HG03469 (cell line): Measurements from ENCODE around the gene FGF2.
A peak's percentile ranks its signal among the peaks of the same experiment; 100 is the strongest.
"Not testable (repeated sequence)": the region's sequence is repeated elsewhere in the genome, so short reads cannot be mapped to it uniquely, and the experiment has no call there.

Source experiments
- ATAC-seq: cut with Tn5 transposase; IDR thresholded peaks from one replicate; pipeline ENCODE4 v1.9.1; 2021; ENCODE audit warnings: mild to moderate bottlenecking, moderate library complexity, moderate number of reproducible peaks; ENCODE audit not compliant: unreplicated experiment

Gene FGF2

DNA sequence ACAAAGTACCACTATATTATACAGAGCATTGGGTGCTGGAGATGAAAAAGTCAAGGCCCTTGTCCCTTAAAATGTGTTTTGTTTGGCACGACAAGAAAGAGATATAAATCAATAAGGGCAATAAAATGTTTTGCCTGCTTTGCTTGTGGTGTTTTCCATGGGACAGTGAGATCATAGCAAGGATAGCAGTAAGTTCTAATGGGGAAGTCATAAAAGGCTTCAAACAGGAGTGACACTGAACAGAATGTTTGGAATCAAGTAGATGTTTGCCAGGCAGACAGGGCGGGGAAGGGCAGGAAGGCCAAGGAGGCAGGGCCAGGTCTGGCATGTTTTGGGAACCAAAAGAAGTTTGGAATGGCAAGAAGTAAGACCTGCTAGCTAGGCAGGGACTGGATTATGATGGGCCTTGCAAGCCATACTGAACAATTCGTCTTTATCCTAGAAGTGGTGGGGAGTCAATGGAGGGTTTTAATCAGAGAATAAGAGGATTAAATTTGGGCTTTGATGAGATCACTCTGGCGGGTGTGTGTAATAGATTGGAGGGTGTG is 16.4 kb downstream of the FGF2 start:
- no peak for ATAC-seq

DNA sequence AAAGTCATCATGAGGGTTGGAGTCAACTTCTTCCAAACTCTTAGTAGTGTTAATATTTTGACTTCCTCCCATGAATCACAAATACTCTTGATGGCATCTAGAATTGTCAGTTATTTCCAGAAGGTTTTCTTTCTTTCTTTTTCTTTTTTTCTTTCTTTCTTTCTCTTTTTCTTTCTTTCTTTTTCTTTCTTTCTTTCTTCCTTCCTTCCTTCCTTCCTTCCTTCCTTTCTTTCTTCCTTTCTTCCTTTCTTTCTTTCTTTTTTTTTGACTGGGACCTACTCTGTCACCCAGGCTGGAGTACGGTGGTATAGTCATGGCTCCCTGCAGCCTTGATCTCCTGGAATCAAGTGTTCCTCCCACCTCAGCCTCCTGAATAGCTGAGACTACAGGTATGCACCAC is 17.8 kb downstream of the FGF2 start:
- not testable (repeated sequence) for ATAC-seq

DNA sequence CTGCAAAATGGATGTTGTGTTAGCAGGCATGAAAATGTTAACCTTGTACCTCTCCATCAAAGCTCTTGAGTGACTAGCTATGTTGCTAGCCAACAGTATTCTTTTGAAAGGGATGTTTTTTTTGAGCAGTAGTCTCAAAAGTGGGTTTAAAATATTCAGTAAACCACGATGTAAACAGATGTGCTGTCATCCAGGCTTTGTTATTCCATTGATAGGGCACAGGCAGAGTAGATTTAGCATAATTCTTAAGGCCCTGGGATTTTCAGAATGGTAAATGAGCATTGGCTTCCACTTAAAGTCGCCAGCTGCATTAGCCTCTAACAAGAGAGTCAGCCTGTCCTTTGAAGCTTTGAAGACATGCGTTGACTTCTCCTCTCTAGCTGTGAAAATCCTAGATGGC is 18.4 kb downstream of the FGF2 start:
- ATAC-seq = no peak

DNA sequence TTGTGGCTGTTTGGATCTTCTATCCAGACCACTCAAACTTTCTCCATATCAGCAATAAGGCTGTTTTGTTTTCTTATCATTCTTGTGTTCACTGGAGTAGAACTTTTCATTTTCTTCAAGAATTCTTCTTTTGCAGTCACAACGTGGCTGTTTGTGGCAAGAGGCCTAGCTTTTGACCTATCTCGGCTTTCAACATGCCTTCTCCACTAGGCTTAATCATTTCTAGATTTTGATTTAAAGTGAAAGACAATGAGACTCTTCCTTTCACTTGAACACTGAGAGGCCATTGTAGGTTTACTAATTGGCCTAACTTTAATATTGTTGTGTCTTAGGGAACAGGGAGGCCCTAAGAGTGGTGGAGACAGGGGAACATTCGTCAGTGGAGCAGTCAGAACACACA is 19.1 kb downstream of the FGF2 start:
- ATAC-seq = peak; percentile 48

DNA sequence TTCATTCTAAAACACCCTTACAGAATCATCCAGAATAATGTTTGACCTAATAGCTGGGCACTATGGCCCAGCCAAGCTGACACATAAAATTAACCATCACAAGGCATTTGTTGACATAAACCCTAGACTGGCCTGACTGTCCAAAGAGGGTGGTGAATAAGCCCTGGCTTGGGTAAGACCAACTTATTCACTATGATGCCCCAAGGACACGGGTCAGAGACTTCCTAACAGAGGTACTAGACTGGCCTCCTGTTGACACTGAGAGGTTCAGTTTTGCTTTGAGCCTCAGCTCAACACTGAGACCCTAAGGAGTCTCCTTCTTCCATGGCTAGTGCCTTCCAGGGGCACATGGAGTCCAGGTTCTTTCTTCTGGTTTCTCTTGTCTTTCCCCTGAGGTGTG is 21.3 kb downstream of the FGF2 start:
- no peak for ATAC-seq

DNA sequence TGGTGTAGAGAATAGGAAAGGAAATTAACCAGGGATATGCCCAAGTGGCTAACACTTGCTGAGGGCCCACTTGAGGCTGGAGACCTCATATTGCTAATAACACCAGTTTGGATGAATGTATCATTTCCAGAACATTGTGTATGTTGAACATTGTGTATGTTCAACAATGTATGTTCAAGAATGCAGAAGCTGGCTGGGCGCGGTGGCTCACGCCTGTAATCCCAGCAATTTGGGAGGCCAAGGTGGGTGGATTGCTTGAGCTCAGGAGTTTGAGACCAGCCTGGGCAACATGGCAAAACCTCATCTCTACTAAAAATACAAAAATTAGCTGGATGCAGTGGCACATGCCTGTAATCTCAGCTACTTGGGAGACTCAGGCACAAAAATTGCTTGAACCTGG is 23.2 kb downstream of the FGF2 start:
- ATAC-seq = not testable (repeated sequence)

DNA sequence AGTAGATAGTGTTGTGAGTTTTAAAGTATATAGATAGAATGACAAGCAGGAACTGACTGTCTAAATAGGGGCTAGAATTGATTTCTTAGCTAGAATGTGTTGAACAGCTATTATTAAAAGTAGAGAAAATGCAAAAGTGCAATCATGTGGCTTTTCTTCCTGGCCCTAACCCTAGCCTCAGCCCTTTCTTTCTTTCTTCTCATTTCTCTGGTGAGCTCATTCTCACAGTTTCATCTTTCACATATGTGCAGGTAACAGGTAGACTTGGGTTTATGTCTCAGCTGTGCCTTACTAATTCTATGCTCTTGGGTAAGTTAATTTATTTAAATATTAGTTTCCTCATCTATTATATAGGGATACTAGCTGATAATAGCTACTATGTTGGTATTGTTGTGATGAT is 24.9 kb downstream of the FGF2 start:
- no peak for ATAC-seq

DNA sequence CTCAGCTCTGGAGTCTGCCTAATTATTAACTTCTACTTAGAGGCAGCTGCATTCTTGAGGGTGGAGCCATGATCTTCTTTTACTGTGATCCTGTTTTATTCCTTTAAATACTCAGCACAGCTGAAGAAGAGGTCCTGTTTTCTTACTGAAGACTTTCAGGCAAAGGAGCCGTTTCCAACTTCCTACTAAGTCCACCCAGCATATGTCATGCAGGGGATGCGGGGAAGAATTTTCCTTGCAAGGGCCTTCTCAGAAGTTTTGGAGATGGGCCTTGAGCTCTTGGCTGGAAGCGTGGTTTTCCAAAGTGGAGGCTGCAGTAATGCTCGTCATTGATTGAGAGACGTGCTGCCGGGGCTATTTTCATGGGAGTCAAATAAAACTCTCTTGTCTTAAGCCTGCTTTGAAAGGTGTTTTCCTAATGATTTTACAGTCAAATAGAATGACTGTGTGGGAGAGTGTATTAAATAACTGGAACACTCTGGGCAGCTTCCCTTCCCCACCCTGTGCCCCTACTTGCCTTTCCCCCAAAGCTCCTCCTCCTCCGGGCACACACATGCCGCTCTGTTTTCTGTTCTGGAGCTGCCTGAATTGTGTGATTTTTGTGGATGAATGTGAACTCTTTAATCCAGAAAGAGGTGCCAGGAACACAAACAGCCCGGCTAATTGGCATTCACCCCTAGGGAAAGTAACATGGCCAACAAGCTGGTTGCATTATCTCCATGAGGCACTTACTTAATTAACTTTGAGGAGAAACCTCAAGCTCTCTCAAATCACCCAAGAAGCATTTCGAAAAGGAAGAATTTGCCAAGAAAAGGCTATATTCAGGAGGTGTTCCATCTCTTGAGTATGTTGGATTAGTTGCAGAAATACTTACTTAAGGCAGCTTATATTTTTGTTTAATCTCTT is 28.1 kb downstream of the FGF2 start:
- ATAC-seq = no peak

DNA sequence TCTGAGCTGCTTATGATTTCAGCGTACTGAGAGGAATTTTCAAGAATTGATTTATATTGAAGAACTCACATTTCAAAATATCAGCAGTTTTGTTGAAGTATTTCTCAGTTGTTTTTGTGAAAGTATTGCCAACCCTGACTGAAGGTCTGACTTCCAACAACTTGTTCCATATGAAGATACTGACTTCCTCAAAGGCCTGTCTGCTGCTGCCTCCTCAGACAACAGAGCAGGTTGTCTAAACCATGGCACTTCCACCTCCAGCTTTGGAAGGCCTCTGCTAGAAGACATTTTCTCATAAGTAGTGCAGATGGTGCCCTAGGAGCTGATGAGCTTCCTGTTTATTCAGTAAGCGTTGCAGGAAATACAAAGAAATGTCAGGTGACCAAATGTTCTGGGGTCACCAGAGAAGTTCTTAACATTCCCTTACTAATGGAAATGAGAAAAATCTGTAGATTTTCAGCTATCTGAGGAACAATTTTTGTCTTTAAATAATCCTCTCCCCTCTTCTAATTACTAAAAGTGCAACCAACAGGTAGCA is 28.8 kb downstream of the FGF2 start:
- ATAC-seq = no peak

DNA sequence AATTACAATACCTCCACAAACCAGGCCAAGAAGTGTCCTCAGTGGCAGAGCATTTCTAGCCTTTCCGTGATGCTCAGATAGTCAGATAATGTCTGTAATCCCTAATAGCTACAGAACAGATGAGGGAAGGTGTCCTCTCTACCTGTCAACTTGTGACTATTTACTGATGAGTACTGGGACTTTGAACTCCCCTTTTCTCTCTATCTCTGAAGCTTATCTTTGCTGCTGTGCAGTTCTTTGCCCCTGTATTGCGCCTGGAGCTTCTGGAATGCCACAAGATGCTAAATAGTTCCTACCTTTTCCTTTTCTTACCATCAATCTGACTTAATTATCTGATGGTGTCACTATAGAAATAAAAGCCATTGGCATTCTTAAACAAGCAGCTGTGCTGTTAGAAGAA is 30.5 kb downstream of the FGF2 start:
- no peak for ATAC-seq

DNA sequence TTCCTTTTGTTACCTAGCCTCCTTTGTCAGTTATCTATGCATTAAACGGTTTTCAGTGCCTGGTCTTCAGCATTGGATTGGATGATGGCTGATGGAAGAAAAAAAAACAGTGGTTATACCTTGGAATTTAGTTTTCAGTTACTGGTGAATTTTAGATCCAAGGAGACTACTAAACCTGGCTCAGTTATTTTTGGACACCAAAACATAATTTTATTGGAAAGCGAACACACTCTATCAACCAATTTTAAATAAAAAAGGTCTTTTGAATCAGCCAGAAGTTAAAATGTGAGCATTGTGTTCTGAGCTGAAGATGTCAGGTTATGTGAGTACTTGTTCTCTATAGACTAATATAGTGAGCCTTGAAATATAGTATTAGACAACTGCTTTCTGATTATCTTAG is 32.1 kb downstream of the FGF2 start:
- no peak for ATAC-seq

DNA sequence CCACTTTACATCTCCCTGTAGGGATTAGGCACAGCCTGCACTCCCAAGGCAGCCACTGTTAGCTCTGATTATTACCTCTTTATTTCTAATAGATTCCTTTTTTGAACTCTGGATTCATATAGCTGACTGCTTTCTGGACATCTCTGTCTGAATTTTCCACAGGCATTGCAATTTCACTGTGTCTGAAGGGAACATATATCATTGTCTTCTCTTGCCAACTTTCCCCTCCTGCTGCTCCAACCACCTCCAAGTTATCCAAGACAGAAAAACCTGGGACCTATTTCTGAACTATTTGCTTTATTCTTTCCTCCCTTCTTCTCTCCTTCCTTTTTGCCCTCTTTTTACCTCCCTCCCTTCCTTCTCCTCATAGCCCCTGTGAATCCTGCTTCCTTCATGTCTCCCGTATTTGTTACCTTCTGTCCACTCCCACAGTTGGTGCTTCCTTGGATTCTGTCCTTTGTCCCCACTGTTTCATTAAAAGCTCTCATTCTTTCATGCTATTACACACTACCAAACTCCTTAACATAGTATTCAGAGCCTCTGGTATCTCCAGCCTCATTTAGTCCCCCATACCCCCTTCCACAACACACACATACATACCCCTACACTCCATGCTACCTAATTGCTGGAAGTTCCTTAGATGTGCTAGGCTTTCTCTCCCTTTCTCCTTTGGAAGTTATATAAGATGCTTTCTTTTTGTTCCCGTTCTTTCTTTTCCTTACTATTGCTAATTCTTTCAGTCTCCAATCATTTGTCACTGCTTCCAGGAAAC is 34.7 kb downstream of the FGF2 start:
- no peak for ATAC-seq

DNA sequence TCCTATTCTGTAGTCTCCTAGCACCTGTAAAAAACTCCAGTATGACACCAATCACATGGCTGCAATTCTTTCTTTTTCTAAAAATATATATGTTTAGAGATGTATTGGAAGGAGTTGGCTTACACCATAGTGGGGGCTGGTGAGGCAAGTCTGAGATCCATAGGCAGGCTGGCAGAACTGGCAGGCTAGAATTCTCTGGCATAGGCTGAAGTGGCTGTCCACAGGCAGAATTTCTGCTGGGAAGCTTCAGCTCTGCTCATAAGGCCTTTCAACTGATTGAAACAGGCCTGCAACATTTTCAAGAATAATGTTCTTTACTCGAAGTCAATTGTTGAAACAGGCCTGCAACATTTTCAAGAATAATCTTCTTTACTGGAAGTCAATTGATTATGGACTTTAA is 37.0 kb downstream of the FGF2 start:
- ATAC-seq = no peak

DNA sequence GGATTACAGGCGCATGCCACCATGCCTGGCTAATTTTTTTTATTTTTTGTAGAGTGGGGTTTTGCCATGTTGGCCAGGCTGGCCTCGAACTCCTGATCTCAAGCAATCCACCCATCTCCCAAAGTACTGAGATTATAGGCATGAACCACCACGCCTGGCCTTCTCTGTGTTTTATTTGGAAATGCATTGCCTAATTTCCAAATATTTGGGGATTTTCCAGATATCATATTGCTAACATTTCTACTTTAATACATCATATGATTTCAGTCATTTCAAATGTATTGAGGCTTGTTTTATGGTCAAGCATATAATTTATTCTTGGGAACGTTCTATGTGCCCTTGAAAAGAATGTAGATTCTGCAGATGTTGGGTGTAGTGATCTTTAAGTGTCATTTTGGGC is 38.8 kb downstream of the FGF2 start:
- no peak for ATAC-seq

DNA sequence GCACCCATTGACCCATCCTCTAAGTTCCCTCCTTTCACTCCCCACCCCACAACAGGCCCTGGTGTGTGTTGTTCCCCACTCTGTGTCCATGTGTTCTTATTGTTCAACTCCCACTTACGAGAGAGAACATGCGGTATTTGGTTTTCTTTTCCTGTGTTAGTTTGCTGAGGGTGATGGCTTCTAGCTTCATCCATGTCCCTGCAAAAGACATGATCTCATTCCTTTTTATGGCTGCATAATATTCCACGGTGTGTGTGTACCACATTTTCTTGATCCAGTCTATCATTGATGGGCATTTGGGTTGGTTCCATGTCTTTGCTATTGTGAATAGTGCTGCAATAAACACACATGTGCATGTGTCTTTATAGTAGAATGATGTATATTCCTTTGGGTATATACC is 41.6 kb downstream of the FGF2 start:
- not testable (repeated sequence) for ATAC-seq

DNA sequence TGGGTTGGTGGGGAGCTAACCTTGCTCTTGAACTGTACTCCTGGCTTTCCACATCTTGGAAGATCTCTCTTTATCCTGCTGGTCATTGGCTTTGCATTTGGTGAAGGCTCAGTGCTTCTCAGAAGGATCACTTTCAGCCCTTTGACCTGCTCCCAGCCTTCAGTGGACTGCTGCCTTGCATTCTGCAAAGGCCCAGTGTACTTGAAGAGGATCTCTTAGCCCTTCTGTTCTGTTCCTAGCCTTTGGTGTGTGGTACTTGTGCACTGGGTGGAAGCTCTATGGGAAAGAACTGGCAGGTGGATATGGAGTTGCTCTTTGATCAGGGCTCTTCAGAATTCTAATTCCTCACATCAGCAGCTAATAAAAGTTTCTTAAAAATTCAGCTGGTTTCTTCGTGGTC is 46.5 kb downstream of the FGF2 start:
- no peak for ATAC-seq

DNA sequence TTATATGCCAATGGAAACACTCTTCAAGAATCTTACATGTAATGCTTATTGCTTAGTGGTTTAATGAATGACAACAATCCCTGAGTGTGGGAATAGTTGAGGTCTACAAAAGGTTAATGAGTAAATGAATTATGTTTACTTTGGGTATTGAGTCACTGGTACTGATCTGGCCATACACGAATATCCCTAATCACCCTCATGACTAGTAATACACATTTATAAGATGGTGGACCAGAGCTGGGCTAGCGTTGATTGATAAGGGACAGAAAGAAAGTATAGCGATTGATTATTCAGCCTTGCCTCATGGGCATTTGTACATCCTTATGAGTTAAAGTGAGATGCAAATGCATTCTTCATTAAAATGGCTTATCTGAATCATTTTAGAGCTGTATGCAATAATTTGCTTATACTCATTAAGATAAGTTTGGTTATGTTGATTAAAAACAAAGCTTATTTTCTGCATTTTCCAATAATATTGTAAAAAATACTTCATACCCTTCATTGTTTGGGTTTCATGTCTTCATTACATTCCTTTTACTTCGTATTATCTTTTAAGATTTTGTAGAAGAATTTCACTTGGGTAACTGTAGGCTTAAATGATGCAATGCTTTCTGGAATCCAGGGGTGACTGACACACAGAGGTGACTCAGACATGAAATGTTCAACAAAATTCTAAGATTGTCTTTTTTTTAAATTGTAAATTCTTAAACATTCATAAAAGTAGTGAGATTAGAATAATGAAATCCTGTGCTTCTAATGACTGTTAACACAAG is 47.4 kb downstream of the FGF2 start:
- ATAC-seq = no peak

DNA sequence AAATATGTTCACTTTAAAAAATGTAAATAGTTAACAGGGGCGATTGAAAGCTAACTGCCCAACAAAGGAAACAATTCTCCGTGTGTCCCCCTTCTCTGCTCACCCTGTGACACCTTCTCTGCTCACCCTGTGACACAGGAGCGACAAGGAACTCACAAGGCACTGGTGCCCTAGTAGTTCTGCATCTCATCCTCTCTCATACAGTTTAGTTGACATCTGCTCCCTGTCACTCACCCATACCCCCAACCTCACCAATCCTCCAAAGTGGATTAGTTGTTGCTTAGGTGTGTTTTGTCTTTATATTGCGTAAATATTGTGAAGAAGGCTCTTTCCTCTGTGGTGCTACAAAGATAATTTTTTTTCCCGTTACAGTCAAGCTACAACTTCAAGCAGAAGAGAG is 49.3 kb downstream of the FGF2 start:
- no peak for ATAC-seq

DNA sequence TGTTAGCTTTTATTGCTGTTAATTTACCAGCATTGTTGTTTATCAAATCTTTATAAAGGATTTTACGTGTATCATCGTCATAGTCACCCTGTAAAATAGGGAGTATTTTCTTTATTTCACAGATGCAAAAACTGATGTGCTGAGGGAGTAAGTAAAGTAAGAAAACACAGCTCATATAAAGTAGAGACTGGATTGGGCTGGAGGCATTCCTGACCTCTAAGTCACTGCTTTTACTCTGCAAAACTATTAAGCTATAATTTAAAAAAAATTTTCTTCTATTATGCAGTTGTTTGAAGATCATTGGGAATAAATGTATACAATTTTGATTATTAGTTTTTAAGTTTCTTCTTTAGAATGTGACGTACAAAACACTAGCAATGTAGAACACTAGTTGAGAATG is 49.8 kb downstream of the FGF2 start:
- no peak for ATAC-seq

DNA sequence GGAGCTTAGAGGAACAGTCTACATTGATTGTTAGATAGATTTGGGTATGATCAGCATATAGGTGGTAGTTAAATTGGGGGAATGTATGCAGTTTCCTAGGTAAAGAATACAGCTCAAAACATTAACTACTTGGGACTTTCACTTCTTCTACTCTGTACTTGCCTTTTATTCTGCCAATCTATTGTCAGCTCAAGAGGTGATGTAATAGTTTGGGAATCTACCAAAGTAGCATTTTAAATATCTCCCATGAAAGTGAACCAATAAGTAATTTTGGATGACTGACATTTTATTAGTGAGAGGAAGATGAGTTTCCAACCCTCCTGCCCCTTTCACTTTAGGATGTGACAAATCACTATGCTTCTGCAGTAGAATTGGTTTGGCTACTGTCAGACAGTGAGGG is 52.4 kb downstream of the FGF2 start:
- ATAC-seq = no peak
